ENCODE measurements around the gene ITGA2B.

ITGA2B gene

GRCh38 chr17:44327715-44328449, 61.6 kb downstream of the ITGA2B start:
- Histone ChIP-seq H3K27ac (ENCODE audit: low read depth, low read length, severe bottlenecking) (no peak overlapping the region), H3K4me1 (ENCODE audit: control insufficient read depth, insufficient read depth, low read length, poor library complexity, severe bottlenecking) (no peaks in the 10 kb centered on the region), H3K36me3 (ENCODE audit: control insufficient read depth, insufficient read depth, low read length) (peaks cover 2% of the 10 kb centered on the region), H3K4me3 (ENCODE audit: extremely low read depth, insufficient read depth, low read length, poor library complexity, severe bottlenecking) (no peak overlapping the region), H3K9me3 (ENCODE audit: control insufficient read depth, low read length) (no peaks in the 10 kb centered on the region)
- 96% methylated on average over 4 to 6 of the region's 7 CpGs for WGBS, 2 experiments (ENCODE audit: insufficient coverage in 2 of 2)

GRCh38 chr17:44326861-44327444, 62.5 kb downstream of the ITGA2B start:
- Histone ChIP-seq H3K36me3 (ENCODE audit: control insufficient read depth, insufficient read depth, low read length) (peaks cover 9% of the 10 kb centered on the region), H3K4me3 (ENCODE audit: extremely low read depth, insufficient read depth, low read length, poor library complexity, severe bottlenecking) (no peak overlapping the region), H3K27ac (ENCODE audit: low read depth, low read length, severe bottlenecking) (no peak overlapping the region), H3K4me1 (ENCODE audit: control insufficient read depth, insufficient read depth, low read length, poor library complexity, severe bottlenecking) (no peaks in the 10 kb centered on the region), H3K9me3 (ENCODE audit: control insufficient read depth, low read length) (no peaks in the 10 kb centered on the region)
- 36 to 44% methylated on average over 21 to 27 of the region's 31 CpGs for WGBS, 2 experiments (ENCODE audit: insufficient coverage in 2 of 2)

DNA sequence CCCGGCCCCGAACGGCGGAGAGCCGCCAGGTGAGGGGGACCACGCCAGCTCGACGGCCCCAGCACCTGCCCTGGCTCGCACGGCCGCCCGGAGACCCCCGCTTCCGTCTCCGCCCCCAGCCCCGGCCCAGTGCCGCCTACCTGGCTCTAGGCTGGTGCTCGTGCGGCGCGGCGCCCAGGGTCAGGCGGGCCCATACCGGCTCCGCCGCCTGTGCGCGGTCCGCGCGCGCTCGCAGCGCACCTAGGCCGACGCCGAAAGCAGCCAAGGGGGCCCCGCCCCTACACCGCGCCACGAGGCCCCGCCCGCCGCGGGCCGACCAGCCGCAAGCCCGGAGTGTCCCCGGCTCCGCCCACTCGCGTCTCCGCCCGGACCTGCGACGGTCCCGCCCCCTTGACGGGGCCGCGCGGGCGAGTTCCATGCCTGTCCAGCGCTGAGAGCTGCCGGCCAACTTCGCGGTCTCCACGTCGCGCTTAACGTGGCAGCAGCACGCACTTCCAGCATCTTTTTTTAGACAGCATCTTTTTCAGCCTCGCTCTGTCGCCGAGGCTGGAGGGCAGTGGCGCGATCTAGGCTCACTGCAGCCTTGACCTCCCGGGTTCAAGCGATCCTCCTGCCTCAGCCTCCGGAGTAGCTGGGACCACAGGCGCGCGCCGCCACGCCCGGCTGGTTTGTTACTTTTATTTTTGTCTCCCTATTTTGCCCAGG, 64.7 kb downstream of the ITGA2B start, which contains the start of gene SLC25A39:
SLC25A39 (minus strand) TSS at position 253 of the 705 bp plus-strand sequence. CDS start 1,261 bp downstream, outside the sequence.
- Histone ChIP-seq H3K4me3 (ENCODE audit: extremely low read depth, insufficient read depth, low read length, poor library complexity, severe bottlenecking) (peak within 1 kb of the TSS; percentile 78), H3K4me1 (ENCODE audit: control insufficient read depth, insufficient read depth, low read length, poor library complexity, severe bottlenecking) (no peaks in the 10 kb centered on the region), H3K27ac (ENCODE audit: low read depth, low read length, severe bottlenecking) (peak within 1 kb of the TSS; percentile 49), H3K36me3 (ENCODE audit: control insufficient read depth, insufficient read depth, low read length) (peaks cover 28% of the 10 kb centered on the region), H3K9me3 (ENCODE audit: control insufficient read depth, low read length) (no peaks in the 10 kb centered on the region)
- WGBS, 2 experiments (ENCODE audit: insufficient coverage in 2 of 2): 1% methylated on average over 68 to 75 of the region's 85 CpGs

DNA sequence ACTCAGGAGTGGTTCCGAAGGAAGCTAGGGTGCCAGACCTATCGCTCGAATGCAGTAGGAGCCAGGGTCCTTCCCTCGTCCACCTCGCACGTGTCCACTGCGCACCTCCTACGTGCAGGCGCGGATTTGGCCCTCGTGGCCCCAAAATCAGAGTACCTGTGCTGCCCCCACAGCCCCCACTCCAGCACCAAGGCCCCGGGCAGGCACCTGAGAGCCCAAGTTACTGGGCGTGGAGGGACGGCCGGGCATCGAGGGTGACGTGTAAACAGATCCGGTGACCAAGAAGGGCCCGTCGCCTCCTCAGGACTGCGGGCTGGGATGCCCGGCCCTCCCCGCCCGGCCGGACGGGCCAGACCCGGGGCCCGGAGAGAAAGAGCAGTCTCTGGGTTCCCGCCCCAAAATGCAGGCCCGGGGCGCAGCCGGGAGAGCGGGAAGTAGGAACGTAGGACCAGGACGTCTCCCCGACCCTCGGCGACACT, 65.3 kb downstream of the ITGA2B start:
- Histone ChIP-seq H3K27ac (ENCODE audit: low read depth, low read length, severe bottlenecking) (no peak overlapping the region), H3K36me3 (ENCODE audit: control insufficient read depth, insufficient read depth, low read length) (peaks cover 34% of the 10 kb centered on the region), H3K4me1 (ENCODE audit: control insufficient read depth, insufficient read depth, low read length, poor library complexity, severe bottlenecking) (no peaks in the 10 kb centered on the region), H3K4me3 (ENCODE audit: extremely low read depth, insufficient read depth, low read length, poor library complexity, severe bottlenecking) (peak overlapping the region; percentile 78), H3K9me3 (ENCODE audit: control insufficient read depth, low read length) (no peaks in the 10 kb centered on the region)
- WGBS, 2 experiments (ENCODE audit: insufficient coverage in 2 of 2): 2 to 5% methylated on average over 34 to 38 of the region's 38 CpGs

DNA sequence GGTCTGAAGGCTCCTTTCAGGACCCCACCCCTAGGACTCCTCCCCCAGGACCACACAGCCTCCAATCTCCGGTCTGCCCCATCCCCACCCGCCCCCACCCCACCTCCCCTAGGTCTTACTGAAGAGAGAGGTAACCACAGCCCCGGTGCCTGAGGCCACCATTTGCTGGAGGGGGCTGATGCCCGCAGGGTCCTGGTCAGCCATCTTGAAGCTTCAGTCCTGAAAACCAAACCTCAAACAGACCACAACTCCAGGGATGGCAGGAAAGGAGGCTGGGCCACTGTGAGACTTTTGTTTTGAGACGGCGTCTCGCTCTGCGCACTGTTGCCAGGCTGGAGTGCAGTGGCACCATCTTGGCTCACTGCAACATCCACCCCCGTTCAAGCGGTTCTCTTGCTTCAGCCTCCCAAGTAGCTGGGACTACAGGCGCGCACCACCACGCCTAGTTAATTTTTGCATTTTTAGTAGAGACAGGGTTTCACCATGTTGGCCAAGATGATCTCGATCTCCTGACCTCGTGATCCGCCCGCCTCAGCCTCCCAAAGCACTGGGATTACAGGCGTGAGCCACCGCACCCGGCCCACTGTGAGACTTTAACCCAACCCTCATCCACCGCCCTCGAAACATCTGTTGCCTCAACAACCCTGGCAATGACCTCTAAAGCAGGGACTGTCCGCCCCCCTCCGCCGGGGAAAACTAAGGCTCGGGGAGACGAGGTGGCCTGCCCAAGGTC, 65.9 kb downstream of the ITGA2B start:
- no peak overlapping the region for H3K27ac ChIP-seq (ENCODE audit: low read depth, low read length, severe bottlenecking)
- peak overlapping the region; percentile 78 for H3K4me3 ChIP-seq (ENCODE audit: extremely low read depth, insufficient read depth, low read length, poor library complexity, severe bottlenecking)
- WGBS, 2 experiments (ENCODE audit: insufficient coverage in 2 of 2): 72 to 78% methylated on average over 23 to 24 of the region's 27 CpGs
- H3K4me1 ChIP-seq (ENCODE audit: control insufficient read depth, insufficient read depth, low read length, poor library complexity, severe bottlenecking): no peaks in the 10 kb centered on the region
- peaks cover 37% of the 10 kb centered on the region for H3K36me3 ChIP-seq (ENCODE audit: control insufficient read depth, insufficient read depth, low read length)
- no peaks in the 10 kb centered on the region for H3K9me3 ChIP-seq (ENCODE audit: control insufficient read depth, low read length)

DNA sequence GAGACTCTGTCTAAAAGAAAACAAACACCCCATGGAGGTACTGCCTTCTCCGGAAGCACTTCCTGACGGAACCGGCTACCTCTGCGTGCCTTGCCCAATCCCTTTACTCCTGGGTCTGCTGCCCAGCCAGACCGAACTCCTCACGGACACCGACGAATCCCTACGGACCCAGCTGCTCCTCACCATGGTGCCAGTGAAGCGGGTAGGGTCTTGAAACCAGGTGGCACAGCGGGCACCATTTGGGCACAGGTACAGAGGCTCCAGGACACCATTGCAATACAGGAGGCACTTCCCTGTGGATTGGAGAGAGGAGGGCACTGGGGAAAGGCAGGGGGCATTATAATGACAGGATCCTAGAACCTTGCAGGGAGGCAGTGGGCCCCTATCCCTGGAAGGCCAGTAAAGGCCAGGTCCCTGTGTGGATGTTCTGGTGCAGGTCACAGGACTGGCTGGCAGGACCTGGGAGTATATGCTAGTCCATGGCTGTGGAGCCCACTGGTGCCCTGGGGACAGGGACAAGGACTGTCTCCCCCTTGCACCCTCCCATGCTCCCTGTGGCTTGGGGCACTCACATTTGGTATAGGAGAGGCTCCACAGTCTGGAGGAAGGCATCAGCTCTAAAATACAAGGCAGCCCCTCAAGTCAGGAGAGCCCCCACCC, 67.1 kb downstream of the ITGA2B start:
- no peak overlapping the region for H3K27ac ChIP-seq (ENCODE audit: low read depth, low read length, severe bottlenecking)
- peaks cover 37% of the 10 kb centered on the region for H3K36me3 ChIP-seq (ENCODE audit: control insufficient read depth, insufficient read depth, low read length)
- H3K4me3 ChIP-seq (ENCODE audit: extremely low read depth, insufficient read depth, low read length, poor library complexity, severe bottlenecking): no peak overlapping the region
- no peaks in the 10 kb centered on the region for H3K9me3 ChIP-seq (ENCODE audit: control insufficient read depth, low read length)
- H3K4me1 ChIP-seq (ENCODE audit: control insufficient read depth, insufficient read depth, low read length, poor library complexity, severe bottlenecking): no peaks in the 10 kb centered on the region
- 95 to 97% methylated on average over 10 to 11 of the region's 11 CpGs for WGBS, 2 experiments (ENCODE audit: insufficient coverage in 2 of 2)

Measured in mesodermal cell (in vitro differentiated cells).